Glomerular visceral epithelial cell (primary cell): ENCODE data around the gene UBE2L3.
"Not testable (repeated sequence)": the region's sequence is repeated elsewhere in the genome, so short reads cannot be mapped to it uniquely, and the experiment has no call there.

Experiments
- DNase-seq: peaks from one replicate; pipeline ENCODE4 v3.0.0-alpha.2; 2016; ENCODE audit errors: extremely low spot score

The UBE2L3 gene

GRCh38 chr22:21571679-21572078 is 4.2 kb downstream of the UBE2L3 start:
- DNase-seq, result no peak

- no peak for DNase-seq
These were observed 5.8 kb downstream of the UBE2L3 start for GRCh38 chr22:21573293-21573734.

- DNase-seq, result no peak
These were observed 6.4 kb downstream of the UBE2L3 start for GRCh38 chr22:21573750-21574494.

- no peak for DNase-seq
These were observed 11.9 kb downstream of the UBE2L3 start for GRCh38 chr22:21579474-21579851.

GRCh38 chr22:21580623-21581007 is 13.1 kb downstream of the UBE2L3 start:
- DNase-seq, result not testable (repeated sequence)

- DNase-seq, result not testable (repeated sequence)
These were observed 13.6 kb downstream of the UBE2L3 start for GRCh38 chr22:21581009-21581713.

- DNase-seq, result no peak
These were observed 15.6 kb downstream of the UBE2L3 start for GRCh38 chr22:21582801-21583740.

- DNase-seq, result no peak
These were observed 17.9 kb downstream of the UBE2L3 start for GRCh38 chr22:21585389-21585788.

- no peak for DNase-seq
These were observed 20.5 kb downstream of the UBE2L3 start for GRCh38 chr22:21587803-21588611.

- DNase-seq, result no peak
These were observed 21.9 kb downstream of the UBE2L3 start for GRCh38 chr22:21589396-21589795.

- no peak for DNase-seq
These were observed 23.5 kb downstream of the UBE2L3 start for GRCh38 chr22:21590809-21591641.

GRCh38 chr22:21591695-21592094 is 24.2 kb downstream of the UBE2L3 start:
- no peak for DNase-seq

- DNase-seq, result no peak
These were observed 24.9 kb downstream of the UBE2L3 start for GRCh38 chr22:21592422-21592821.

GRCh38 chr22:21593406-21594232 is 26.1 kb downstream of the UBE2L3 start:
- DNase-seq, result no peak

GRCh38 chr22:21594865-21595452 is 27.4 kb downstream of the UBE2L3 start:
- no peak for DNase-seq

- not testable (repeated sequence) for DNase-seq
These were observed 29.0 kb downstream of the UBE2L3 start for GRCh38 chr22:21596356-21597135.

GRCh38 chr22:21598302-21598701 is 30.8 kb downstream of the UBE2L3 start:
- no peak for DNase-seq
